NCI-H1092 (cell line): ENCODE results near the gene DPAGT1.
A peak's percentile ranks its signal among the peaks of the same experiment; 100 is the strongest.
"Not testable (repeated sequence)": the region's sequence is repeated elsewhere in the genome, so short reads cannot be mapped to it uniquely, and the experiment has no call there.

Experiments
- DNase-seq: peaks from one replicate; lab custom pipeline; 2025; lab: John Stamatoyannopoulos, UW

The DPAGT1 gene

GRCh38 chr11:119101759-119102423 lies at the start of gene DPAGT1:
DPAGT1 (minus strand) TSS chr11:119101853; CDS start chr11:119101655, 198 bp downstream.
- peak; percentile 96 for DNase-seq

- no peak for DNase-seq
These were observed 48.2 kb upstream of the DPAGT1 start for GRCh38 chr11:119149786-119150275.

DNA sequence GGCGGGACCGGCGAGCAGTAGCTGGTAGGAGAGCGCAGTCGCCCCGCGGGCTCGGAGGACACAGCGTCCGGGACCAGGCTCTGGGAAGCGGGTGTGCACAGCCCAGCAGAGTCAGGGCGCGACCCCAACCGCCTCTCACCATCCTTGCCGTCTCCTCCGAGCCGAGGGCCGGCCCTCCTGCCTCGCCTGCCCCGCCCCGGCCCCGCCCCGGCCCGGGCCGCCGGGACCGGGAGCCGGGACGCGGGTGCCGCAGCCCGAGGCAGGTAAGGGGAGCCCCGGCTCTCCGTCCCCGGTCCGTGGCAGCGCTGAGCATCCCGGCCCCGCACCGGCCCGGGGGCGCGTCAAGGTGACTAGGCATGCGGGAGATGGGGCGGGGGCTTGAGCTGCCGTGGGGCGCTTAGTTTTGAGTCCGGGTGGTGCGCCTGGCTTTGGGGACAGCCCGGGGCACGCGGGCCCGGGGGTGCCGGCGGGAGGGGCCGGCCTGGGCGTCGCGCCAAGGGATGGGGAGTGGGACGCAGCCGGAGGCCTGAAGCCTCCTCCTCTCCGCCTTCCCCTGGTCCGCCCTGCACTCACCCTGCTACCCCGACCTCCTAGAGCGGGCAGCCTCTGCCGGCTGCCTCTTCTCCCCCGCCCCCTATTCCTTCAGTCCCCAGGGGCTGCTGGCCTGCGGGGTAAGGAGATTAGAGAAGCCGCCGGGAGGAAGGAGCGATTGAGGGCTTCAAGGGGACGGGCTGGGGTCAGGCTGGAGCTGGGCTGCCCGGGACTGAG lies 47.5 kb upstream of the DPAGT1 start, which contains the start of gene ABCG4:
Gene ABCG4 (plus strand): TSS at position 35 of the 768 bp plus-strand sequence. CDS start 914 bp downstream, outside the sequence.
- no peak for DNase-seq

DNA sequence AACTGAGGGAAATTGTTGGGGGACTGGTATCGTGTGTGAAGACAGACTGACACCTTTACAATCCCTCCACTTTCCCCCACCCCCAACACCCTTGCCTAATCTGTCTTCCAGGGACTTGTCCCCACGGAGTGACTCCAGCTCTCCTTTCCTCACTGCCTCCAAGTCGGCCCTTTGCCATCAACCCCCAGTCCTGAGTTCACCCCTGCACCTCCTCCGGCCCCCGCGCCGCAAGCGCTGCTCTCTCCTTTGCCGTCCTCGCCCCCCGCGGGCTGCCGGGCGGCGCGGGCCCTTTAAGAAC lies 47.0 kb upstream of the DPAGT1 start:
- no peak for DNase-seq

DNA sequence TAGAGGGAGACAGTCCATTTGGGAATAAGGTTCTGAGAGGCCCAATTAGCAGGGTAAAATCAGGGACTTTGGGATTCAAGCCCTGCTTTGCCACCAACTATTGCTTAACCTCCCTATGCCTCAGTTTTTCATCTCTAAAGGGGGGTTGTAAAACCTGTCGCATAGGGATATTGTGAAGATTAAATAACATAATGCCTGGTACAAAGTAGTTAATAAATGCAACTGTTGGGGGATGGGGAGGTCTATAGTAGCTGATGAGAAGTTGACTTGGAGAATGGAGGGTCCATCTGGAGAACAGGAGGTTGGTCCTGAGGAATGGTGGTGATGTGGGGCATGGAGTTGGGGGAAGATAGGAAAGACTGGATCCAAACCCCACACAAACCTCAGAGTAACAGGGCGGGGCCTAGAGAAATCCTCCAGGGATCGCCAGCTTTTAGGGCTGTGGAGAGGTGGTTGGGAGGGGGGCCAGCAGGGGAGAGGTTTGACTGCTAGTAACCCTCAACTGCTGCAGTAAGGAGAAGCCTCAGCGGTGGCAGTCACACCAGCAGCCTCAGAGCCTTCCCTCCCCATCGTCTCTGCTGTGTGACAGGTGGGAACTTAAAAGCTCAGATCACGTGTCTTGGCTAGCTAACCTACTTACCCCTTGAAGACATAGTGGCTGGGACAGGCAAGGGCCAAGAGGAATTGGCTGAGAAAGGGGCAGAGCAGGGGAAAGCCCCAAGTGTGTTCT lies 46.1 kb upstream of the DPAGT1 start:
- DNase-seq: no peak

GRCh38 chr11:119145551-119145950 lies 43.9 kb upstream of the DPAGT1 start:
- no peak for DNase-seq

- peak; percentile 51 for DNase-seq
These were observed 43.3 kb upstream of the DPAGT1 start for GRCh38 chr11:119144825-119145486.

DNA sequence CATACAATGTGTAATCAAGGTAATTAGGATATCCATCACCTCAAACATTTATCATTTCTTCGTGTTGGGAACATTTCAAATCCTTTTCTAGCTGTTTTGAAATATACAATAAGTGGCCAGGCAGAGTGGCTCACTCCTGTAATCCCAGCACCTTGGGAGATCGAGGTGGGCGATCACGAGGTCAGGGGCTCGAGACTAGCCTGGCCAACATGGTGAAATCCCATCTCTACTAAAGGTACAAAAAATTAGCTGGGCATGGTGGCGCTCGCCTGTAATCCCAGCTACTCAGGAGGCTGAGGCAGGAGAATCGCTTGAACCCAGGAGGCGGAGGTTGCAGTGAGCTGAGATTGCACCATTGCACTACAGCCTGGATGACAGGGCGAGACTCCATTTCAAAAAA lies 37.6 kb upstream of the DPAGT1 start:
- DNase-seq: not testable (repeated sequence)

DNA sequence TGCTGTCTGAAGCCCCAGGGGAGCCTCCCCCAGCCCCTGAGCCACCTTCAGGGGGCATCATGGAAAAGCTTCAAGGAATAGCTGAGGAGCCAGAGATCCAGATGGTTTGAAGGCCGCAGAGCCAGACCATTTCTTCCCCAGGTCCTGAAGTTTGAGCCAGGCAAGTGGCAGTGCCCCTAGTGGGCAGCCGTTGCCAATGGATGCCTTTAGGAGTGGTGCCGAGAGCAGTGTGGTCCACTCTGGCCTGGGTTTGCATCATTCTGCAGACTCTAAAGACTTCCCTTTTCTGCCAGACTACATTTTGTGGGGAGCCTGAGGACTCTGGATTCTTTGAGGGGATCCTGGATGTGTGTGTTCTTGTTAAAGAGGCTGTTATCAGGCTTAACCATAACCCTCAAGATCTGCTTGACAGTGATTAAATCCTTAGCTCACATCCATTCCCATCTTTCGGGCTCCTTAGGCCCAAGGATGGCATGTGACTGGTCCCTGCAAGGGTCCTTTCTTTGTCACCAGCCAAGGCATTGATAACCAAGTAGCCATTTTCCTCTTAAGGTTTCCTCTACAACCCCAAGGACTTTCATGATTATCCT lies 32.8 kb upstream of the DPAGT1 start:
- DNase-seq: no peak

GRCh38 chr11:119130662-119131061 lies 29.0 kb upstream of the DPAGT1 start:
- no peak for DNase-seq

DNA sequence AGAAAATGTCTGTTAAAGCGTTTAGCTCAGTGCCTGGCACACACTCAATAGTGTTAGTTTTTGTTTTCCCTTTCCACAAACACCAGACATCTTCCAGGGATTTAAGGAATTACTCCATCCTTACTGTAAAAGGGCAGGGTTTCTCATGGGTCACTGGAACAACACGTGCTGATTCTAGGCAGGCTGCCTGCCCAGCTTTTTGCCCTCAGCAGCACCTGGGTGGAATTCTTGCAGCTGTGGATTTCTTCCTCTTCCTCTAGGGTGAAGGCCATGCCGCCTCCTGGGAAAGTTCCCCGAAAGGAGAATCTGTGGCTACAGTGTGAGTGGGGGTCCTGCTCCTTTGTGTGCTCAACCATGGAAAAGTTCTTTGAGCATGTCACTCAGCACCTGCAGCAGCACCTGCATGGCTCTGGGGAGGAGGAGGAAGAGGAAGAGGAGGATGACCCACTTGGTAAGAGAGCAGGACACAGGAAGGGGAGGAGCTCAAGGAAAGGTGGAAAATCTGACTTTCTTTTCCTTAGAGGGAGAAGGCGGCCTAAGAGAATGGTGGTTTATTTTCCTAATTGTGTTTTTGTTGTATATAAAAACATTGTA lies 25.1 kb upstream of the DPAGT1 start:
- no peak for DNase-seq

- no peak for DNase-seq
These were observed 24.2 kb upstream of the DPAGT1 start for GRCh38 chr11:119125821-119126220.

DNA sequence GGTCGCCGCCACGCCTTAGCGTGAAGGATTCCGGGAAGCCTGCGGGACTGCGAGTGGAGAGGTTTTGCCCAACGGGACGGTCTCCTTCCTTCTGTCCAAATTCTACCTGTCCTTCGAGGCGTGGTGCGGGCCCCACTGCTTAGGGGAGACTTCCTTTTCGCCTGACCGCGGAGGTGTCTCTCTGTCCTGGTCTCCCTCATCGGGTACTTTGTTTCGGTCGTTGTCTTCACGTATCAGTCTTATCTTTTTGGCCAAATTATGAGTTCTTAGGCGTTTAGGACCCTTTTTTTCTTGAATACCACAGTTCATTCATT lies 20.1 kb upstream of the DPAGT1 start:
- DNase-seq: no peak

GRCh38 chr11:119121008-119121810 lies 19.6 kb upstream of the DPAGT1 start, which contains the start of gene HINFP:
HINFP (plus strand) TSS chr11:119121580; CDS start chr11:119126945, 5,365 bp downstream.
- peak; percentile 100 for DNase-seq

DNA sequence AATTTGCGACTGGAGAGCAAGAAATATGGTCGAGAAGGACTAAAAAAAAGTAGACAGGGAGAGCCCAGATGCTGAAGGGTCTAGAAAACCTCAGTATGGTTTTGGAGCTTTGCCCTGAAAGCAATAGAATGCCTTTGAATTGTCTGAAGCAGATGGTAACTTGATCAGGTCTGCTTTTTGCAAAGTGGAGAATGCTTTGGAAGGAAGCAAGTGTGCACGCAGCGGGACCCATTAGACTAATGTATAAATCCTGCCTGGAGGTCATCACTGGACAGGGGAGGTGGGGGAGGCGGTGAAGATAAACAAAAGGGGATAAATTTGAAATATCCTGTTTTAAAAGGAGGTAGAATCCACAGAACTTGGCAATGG lies 19.0 kb upstream of the DPAGT1 start:
- peak; percentile 78 for DNase-seq

DNA sequence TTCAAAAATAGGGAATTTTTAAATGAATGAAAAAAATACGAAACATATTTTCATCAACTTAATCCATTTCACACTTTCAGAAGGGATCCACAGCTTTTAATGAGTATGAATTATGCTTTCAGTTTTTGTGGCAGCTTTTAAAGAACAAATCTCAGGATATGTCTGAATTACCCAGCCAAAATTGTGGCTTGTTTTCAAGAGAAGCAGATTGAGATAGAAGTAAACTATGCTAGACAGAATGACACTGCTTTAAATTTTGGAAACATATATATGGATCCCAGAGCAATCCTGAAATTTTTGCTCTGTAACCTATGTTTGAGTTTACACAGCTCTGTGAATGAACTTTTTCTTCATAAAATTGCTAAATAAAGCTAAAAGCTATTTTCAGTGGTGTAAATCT lies 17.3 kb upstream of the DPAGT1 start:
- DNase-seq: no peak

DNA sequence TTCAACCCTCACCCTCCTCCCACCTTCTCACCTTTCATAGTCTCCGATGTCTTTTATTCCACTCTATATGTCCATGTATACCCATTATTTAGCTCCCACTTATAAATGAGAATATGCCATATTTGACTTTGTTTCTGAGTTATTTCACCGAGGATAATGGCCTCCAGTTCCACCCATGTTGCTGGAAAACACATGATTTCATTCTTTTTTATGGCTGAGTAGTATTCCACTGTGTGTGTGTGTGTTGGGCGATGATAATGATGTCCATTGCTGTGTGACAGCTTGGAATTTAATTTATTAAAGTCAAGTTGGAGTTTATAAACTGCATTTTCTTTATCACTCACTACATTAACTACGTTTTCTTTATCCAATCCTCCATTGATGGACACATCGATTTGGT lies 16.6 kb upstream of the DPAGT1 start:
- DNase-seq: no peak

GRCh38 chr11:119117004-119117706 lies 15.5 kb upstream of the DPAGT1 start:
- no peak for DNase-seq

- DNase-seq: no peak
These were observed 14.9 kb upstream of the DPAGT1 start for GRCh38 chr11:119116601-119117000.

GRCh38 chr11:119116235-119116594 lies 14.6 kb upstream of the DPAGT1 start:
- no peak for DNase-seq
